NCI-H69 (cell line): ENCODE results near the gene ING5.
A peak's percentile ranks its signal among the peaks of the same experiment; 100 is the strongest.
"Not testable (repeated sequence)": the region's sequence is repeated elsewhere in the genome, so short reads cannot be mapped to it uniquely, and the experiment has no call there.

ENCODE experiments used
- DNase-seq: peaks from one replicate; lab custom pipeline; 2025; lab: John Stamatoyannopoulos, UW

The ING5 gene

GRCh38 chr2:241701399-241702154 lies at the start of gene ING5:
ING5 (plus strand) TSS chr2:241702039; CDS start chr2:241702066, 27 bp downstream.
- DNase-seq = peak; percentile 93

- no peak for DNase-seq
Observed at GRCh38 chr2:241652142-241652541, 49.7 kb upstream of the ING5 start.

GRCh38 chr2:241652722-241653121 lies 49.1 kb upstream of the ING5 start:
- no peak for DNase-seq

- no peak for DNase-seq
Observed at GRCh38 chr2:241653210-241653750, 48.6 kb upstream of the ING5 start.

GRCh38 chr2:241654551-241654950 lies 47.3 kb upstream of the ING5 start:
- no peak for DNase-seq

GRCh38 chr2:241655516-241656189 lies 46.2 kb upstream of the ING5 start:
- no peak for DNase-seq

- DNase-seq = no peak
Observed at GRCh38 chr2:241656190-241656741, 45.6 kb upstream of the ING5 start.

GRCh38 chr2:241657786-241658254 lies 44.0 kb upstream of the ING5 start:
- no peak for DNase-seq

- no peak for DNase-seq
Observed at GRCh38 chr2:241658296-241658695, 43.5 kb upstream of the ING5 start.

- peak; percentile 26 for DNase-seq
Observed at GRCh38 chr2:241659150-241659739, 42.6 kb upstream of the ING5 start.

- no peak for DNase-seq
Observed at GRCh38 chr2:241660593-241661213, 41.1 kb upstream of the ING5 start.

- DNase-seq = not testable (repeated sequence)
Observed at GRCh38 chr2:241662731-241663130, 39.1 kb upstream of the ING5 start.

- DNase-seq = no peak
Observed at GRCh38 chr2:241665731-241666440, 36.0 kb upstream of the ING5 start.

- DNase-seq = no peak
Observed at GRCh38 chr2:241666627-241667400, 35.0 kb upstream of the ING5 start.

GRCh38 chr2:241668354-241668753 lies 33.5 kb upstream of the ING5 start:
- DNase-seq = no peak

GRCh38 chr2:241668839-241669238 lies 33.0 kb upstream of the ING5 start:
- no peak for DNase-seq

GRCh38 chr2:241670333-241671110 lies 31.3 kb upstream of the ING5 start:
- DNase-seq = no peak

GRCh38 chr2:241671457-241672240 lies 30.2 kb upstream of the ING5 start:
- no peak for DNase-seq
